Suprapubic skin (tissue), 4 donors: Measurements from ENCODE around the gene JPH3. TPM values are rescaled to one million over a fixed set of nuclear protein-coding genes. Genes with fewer than 3 reads are reported as not detected.

Source experiments
- DNase-seq, 2 donors: peaks; one replicate each; pipeline ENCODE4 v3.0.0-alpha.2; 2019; ENCODE audit warnings: low spot score in 2 of 2
- H3K27ac ChIP-seq: fragments of 200-600 bp; sonication (generic); one replicate; pipeline ENCODE4 v1.5.1; 2019
- H3K27me3 ChIP-seq: fragments of 200-600 bp; sonication (generic); one replicate; pipeline ENCODE4 v1.5.1; 2019
- H3K36me3 ChIP-seq: fragments of 200-600 bp; sonication (generic); one replicate; pipeline ENCODE4 v1.5.1; 2019
- H3K4me1 ChIP-seq: fragments of 200-600 bp; sonication (generic); one replicate; pipeline ENCODE4 v1.5.1; 2019
- H3K4me3 ChIP-seq: fragments of 200-600 bp; sonication (generic); one replicate; pipeline ENCODE4 v1.5.1; 2019; ENCODE audit warnings: mild to moderate bottlenecking
- H3K9me3 ChIP-seq: fragments of 200-600 bp; sonication (generic); one replicate; pipeline ENCODE4 v1.5.1; 2019
- CTCF ChIP-seq, 2 donors: fragments of 200-600 bp in 1 of 2; fragments of 450-650 bp in 1 of 2; sonication (generic) in 1 of 2; IDR thresholded peaks; one replicate each; pipeline ENCODE4 v1.5.1; 2016 to 2019; ENCODE audit warnings: antibody characterized with exemption in 2 of 2, mild to moderate bottlenecking in 1 of 2, moderate library complexity in 1 of 2
- EP300 ChIP-seq: sonication (generic); formaldehyde crosslinking; IDR thresholded peaks from one replicate; pipeline ENCODE4 v1.6.1; 2017; ENCODE audit warnings: antibody characterized with exemption
- POLR2A ChIP-seq, 2 donors: fragments of 450-650 bp; IDR thresholded peaks; one replicate each; pipeline ENCODE4 v1.6.1; 2017; ENCODE audit warnings: antibody characterized with exemption in 2 of 2, mild to moderate bottlenecking in 2 of 2, moderate library complexity in 2 of 2
- POLR2AphosphoS5 ChIP-seq, 3 donors: sonication (generic); formaldehyde crosslinking; IDR thresholded peaks; one replicate each; pipeline ENCODE4 v1.6.1; 2017; ENCODE audit warnings: antibody characterized with exemption in 3 of 3
- WGBS: methylation state at CpG from one replicate; pipeline ENCODE4 v1.1.5; 2018; 5-methylcytosine and 5-hydroxymethylcytosine counted together
- total RNA-seq, 4 donors: library from RNA; depleted of rRNA; stranded (reverse); fragments of >200 nt; gene quantifications; one replicate each; pipeline ENCODE4 v1.1.0, GENCODE V29; 2016

The JPH3 gene
- total RNA-seq, 4 donors from 2014 or later, result not detected

GRCh38 chr16:87697256-87697655, 94.9 kb downstream of the JPH3 start:
- H3K4me3 ChIP-seq, result no peak overlapping the region
- DNase-seq, result no peak
- WGBS, result 91% methylated on average over 21 of the region's 21 CpGs
- no peaks in the 10 kb centered on the region for H3K27me3 ChIP-seq
- H3K27ac ChIP-seq, result no peak overlapping the region
- H3K9me3 ChIP-seq, result no peaks in the 10 kb centered on the region
- H3K36me3 ChIP-seq, result peaks cover 48% of the 10 kb centered on the region
- no peak for TF ChIP-seq POLR2A (IDR thresholded peaks at IDR 0.05)
- no peak for TF ChIP-seq CTCF (IDR thresholded peaks at IDR 0.05)
- no peak for TF ChIP-seq POLR2AphosphoS5 (IDR thresholded peaks at IDR 0.05)
- TF ChIP-seq EP300, result no peak
- H3K4me1 ChIP-seq, result no peaks in the 10 kb centered on the region

- Histone ChIP-seq H3K36me3 (peaks cover 54% of the 10 kb centered on the region), H3K4me1 (no peaks in the 10 kb centered on the region), H3K9me3 (no peaks in the 10 kb centered on the region), H3K27ac (no peak overlapping the region), H3K4me3 (no peak overlapping the region), H3K27me3 (no peaks in the 10 kb centered on the region)
- WGBS, result 95% methylated on average over 14 of the region's 14 CpGs
- DNase-seq, result no peak
- TF ChIP-seq POLR2A (IDR thresholded peaks at IDR 0.05), result no peak
- no peak for TF ChIP-seq CTCF (IDR thresholded peaks at IDR 0.05)
- no peak for TF ChIP-seq POLR2AphosphoS5 (IDR thresholded peaks at IDR 0.05)
- TF ChIP-seq EP300, result no peak
Observed at GRCh38 chr16:87697792-87698191, 95.5 kb downstream of the JPH3 start.

- TF ChIP-seq POLR2AphosphoS5 (IDR thresholded peaks at IDR 0.05) (no peak), POLR2A (IDR thresholded peaks at IDR 0.05) (no peak), CTCF (IDR thresholded peaks at IDR 0.05) (no peak)
- peaks cover 58% of the 10 kb centered on the region for H3K36me3 ChIP-seq
- 87% methylated on average over 2 of the region's 7 CpGs for WGBS
- no peaks in the 10 kb centered on the region for H3K27me3 ChIP-seq
- no peaks in the 10 kb centered on the region for H3K9me3 ChIP-seq
- H3K4me3 ChIP-seq, result no peak overlapping the region
- no peaks in the 10 kb centered on the region for H3K4me1 ChIP-seq
- DNase-seq, result no peak
- no peak overlapping the region for H3K27ac ChIP-seq
Observed at GRCh38 chr16:87698241-87698640, 95.9 kb downstream of the JPH3 start.

GRCh38 chr16:87698676-87699199, 96.4 kb downstream of the JPH3 start:
- no peak for DNase-seq
- TF ChIP-seq CTCF (IDR thresholded peaks at IDR 0.05), result no peak
- TF ChIP-seq POLR2A (IDR thresholded peaks at IDR 0.05), result no peak
- no peak for TF ChIP-seq EP300
- TF ChIP-seq POLR2AphosphoS5 (IDR thresholded peaks at IDR 0.05), result no peak
- Histone ChIP-seq H3K4me3 (no peak overlapping the region), H3K27me3 (no peaks in the 10 kb centered on the region), H3K36me3 (peaks cover 63% of the 10 kb centered on the region), H3K4me1 (no peaks in the 10 kb centered on the region), H3K9me3 (no peaks in the 10 kb centered on the region), H3K27ac (no peak overlapping the region)
- WGBS, result 86% methylated on average over 20 of the region's 20 CpGs

GRCh38 chr16:87700406-87701077, 98.2 kb downstream of the JPH3 start:
- Histone ChIP-seq H3K4me3 (no peak overlapping the region), H3K9me3 (no peaks in the 10 kb centered on the region), H3K36me3 (peaks cover 59% of the 10 kb centered on the region), H3K4me1 (no peaks in the 10 kb centered on the region), H3K27ac (no peak overlapping the region), H3K27me3 (no peaks in the 10 kb centered on the region)
- DNase-seq, result no peak
- TF ChIP-seq POLR2AphosphoS5 (IDR thresholded peaks at IDR 0.05), result no peak
- WGBS, result 88% methylated on average over 19 of the region's 19 CpGs
